Mesothelial cell of epicardium (in vitro differentiated cells): ENCODE results near the gene ZNF280A. TPM values are rescaled to one million over a fixed set of nuclear protein-coding genes. Genes with fewer than 3 reads are reported as not detected.

Experiments used
- DNase-seq, 2 experiments: peaks; one replicate each; pipeline ENCODE4 v3.0.0; 2021; ENCODE audit warnings: low spot score in 2 of 2; ENCODE audit not compliant: unreplicated experiment in 2 of 2
- H3K27ac Mint-ChIP-seq: 2 replicates; pipeline ENCODE4 v1.8.0; 2021; ENCODE audit warnings: mixed read lengths
- H3K27me3 Mint-ChIP-seq: 2 replicates; pipeline ENCODE4 v1.8.0; 2021; ENCODE audit warnings: low read depth, mixed read lengths
- H3K36me3 Mint-ChIP-seq: 2 replicates; pipeline ENCODE4 v1.8.0; 2021; ENCODE audit warnings: mixed read lengths
- H3K4me1 Mint-ChIP-seq: 2 replicates; pipeline ENCODE4 v1.8.0; 2021; ENCODE audit warnings: mixed read lengths
- H3K4me3 Mint-ChIP-seq: 2 replicates; pipeline ENCODE4 v1.8.0; 2021; ENCODE audit warnings: mild to moderate bottlenecking, moderate library complexity, mixed read lengths
- H3K9me3 Mint-ChIP-seq: 2 replicates; pipeline ENCODE4 v1.8.0; 2021; ENCODE audit warnings: mixed read lengths
- total RNA-seq: library from RNA; stranded (reverse); gene quantifications from 3 replicates; pipeline ENCODE4 v1.2.1, GENCODE V29; 2021
- TF ChIP-seq, protein P1 (sequence below): fragments of 200-600 bp; sonication (generic); IDR thresholded peaks from one replicate; pipeline ENCODE4 v1.5.0; 2021; ENCODE audit warnings: antibody characterized with exemption; ENCODE audit not compliant: unreplicated experiment

ZNF280A gene
- total RNA-seq, 1 donor from 2014 or later = 0.16 TPM

DNA sequence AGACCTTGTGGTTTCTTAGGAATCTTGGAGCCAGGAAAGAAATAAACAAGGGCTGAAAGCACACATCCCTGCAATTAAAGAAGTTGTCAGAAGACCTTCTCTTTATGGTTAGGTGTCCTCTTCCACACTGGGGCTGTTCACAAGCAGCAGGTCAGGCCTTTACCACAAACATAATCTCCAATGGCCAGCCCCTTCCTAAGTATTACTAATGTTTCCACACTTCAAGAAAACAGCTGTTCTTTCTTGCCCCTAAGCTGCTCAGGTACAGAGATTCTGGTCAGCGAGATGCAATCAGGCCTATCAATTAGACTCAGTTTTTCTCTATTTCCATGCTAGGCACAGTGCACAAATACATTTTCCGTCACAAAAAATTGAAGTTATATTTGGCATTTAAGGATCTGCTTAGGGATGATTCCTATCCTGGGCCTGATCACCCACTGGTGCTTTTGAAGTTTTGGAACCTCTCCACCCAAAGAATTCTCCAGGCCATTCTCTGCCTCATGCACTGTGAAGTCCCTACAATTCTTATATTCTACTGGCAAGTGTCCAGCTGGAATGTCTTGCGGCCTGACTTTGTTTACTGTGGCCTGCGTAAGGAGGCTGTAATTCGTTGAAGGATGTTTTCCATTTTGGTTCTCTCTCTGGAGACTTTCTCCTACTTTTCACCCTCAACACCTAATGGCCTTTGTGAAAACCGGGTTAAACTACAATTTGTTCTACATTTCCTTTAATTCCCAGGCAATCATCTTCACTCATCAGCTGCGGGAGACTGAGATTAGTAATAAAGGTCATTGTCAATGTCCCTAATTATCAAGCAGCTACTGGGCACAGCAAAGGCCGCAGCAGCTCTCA is 33.9 kb upstream of the ZNF280A start:
- no peaks in the 10 kb centered on the region for H3K4me1 Mint-ChIP-seq
- H3K9me3 Mint-ChIP-seq = no peaks in the 10 kb centered on the region
- H3K36me3 Mint-ChIP-seq = no peaks in the 10 kb centered on the region
- no peak for DNase-seq
- TF ChIP-seq, protein P1, sequence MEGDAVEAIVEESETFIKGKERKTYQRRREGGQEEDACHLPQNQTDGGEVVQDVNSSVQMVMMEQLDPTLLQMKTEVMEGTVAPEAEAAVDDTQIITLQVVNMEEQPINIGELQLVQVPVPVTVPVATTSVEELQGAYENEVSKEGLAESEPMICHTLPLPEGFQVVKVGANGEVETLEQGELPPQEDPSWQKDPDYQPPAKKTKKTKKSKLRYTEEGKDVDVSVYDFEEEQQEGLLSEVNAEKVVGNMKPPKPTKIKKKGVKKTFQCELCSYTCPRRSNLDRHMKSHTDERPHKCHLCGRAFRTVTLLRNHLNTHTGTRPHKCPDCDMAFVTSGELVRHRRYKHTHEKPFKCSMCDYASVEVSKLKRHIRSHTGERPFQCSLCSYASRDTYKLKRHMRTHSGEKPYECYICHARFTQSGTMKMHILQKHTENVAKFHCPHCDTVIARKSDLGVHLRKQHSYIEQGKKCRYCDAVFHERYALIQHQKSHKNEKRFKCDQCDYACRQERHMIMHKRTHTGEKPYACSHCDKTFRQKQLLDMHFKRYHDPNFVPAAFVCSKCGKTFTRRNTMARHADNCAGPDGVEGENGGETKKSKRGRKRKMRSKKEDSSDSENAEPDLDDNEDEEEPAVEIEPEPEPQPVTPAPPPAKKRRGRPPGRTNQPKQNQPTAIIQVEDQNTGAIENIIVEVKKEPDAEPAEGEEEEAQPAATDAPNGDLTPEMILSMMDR = no peak
- no peak overlapping the region for H3K27ac Mint-ChIP-seq
- peaks cover 46% of the 10 kb centered on the region for H3K27me3 Mint-ChIP-seq
- H3K4me3 Mint-ChIP-seq = no peak overlapping the region

- Mint-ChIP-seq H3K27ac (no peak overlapping the region), H3K36me3 (no peaks in the 10 kb centered on the region), H3K9me3 (no peaks in the 10 kb centered on the region), H3K4me1 (no peaks in the 10 kb centered on the region), H3K27me3 (peaks cover 55% of the 10 kb centered on the region), H3K4me3 (no peak overlapping the region)
- DNase-seq = no peak
- TF ChIP-seq, protein P1 = no peak
These were observed 33.1 kb upstream of the ZNF280A start for GRCh38 chr22:22553141-22553540.

- no peaks in the 10 kb centered on the region for H3K9me3 Mint-ChIP-seq
- peaks cover 60% of the 10 kb centered on the region for H3K27me3 Mint-ChIP-seq
- TF ChIP-seq, protein P1 = no peak
- H3K27ac Mint-ChIP-seq = no peak overlapping the region
- DNase-seq = no peak
- no peaks in the 10 kb centered on the region for H3K36me3 Mint-ChIP-seq
- no peaks in the 10 kb centered on the region for H3K4me1 Mint-ChIP-seq
- H3K4me3 Mint-ChIP-seq = no peak overlapping the region
These were observed 32.6 kb upstream of the ZNF280A start for GRCh38 chr22:22552630-22553029.

GRCh38 chr22:22550789-22551434 is 30.8 kb upstream of the ZNF280A start:
- TF ChIP-seq, protein P1 = no peak
- no peaks in the 10 kb centered on the region for H3K36me3 Mint-ChIP-seq
- no peak overlapping the region for H3K4me3 Mint-ChIP-seq
- H3K4me1 Mint-ChIP-seq = no peaks in the 10 kb centered on the region
- no peak for DNase-seq
- peaks cover 68% of the 10 kb centered on the region for H3K27me3 Mint-ChIP-seq
- H3K27ac Mint-ChIP-seq = no peak overlapping the region
- no peaks in the 10 kb centered on the region for H3K9me3 Mint-ChIP-seq

DNA sequence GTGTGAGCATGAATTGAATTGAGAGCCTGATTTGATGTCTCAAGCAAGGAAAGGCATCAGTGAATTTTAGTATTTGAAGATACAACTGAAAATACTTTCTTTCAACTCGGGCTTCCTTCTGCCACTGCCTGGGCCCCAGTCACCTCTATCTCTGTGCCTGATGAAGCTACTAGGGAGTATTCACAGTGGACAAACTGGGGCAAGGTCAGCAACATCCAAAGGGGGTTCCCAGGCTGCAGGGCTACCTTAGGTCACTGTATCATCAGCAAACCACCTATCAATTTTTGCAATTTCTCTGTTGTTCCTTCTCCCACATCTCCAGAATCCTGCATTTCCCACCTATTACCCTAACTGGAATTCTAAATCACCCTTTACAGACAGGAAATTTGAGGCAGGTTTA is 28.8 kb upstream of the ZNF280A start:
- Mint-ChIP-seq H3K27ac (no peak overlapping the region), H3K27me3 (peaks cover 66% of the 10 kb centered on the region), H3K36me3 (no peaks in the 10 kb centered on the region), H3K9me3 (no peaks in the 10 kb centered on the region), H3K4me3 (no peak overlapping the region), H3K4me1 (no peaks in the 10 kb centered on the region)
- TF ChIP-seq, protein P1 = no peak
- DNase-seq = no peak
